Measurements from ENCODE around the gene XYLT2.
"Not testable (repeated sequence)": the region's sequence is repeated elsewhere in the genome, so short reads cannot be mapped to it uniquely, and the experiment has no call there.

Gene XYLT2

GRCh38 chr17:50312308-50312707 lies 33.6 kb upstream of the XYLT2 start:
- TF ChIP-seq CTCF (conservative IDR thresholded peaks at IDR 0.05) (no peak), ZFX (IDR thresholded peaks at IDR 0.05) (no peak)
- H3K27ac ChIP-seq, result no peak overlapping the region

GRCh38 chr17:50314456-50315011 lies 31.4 kb upstream of the XYLT2 start:
- no peak overlapping the region for H3K27ac ChIP-seq
- no peak for TF ChIP-seq ZFX (IDR thresholded peaks at IDR 0.05)
- TF ChIP-seq CTCF (conservative IDR thresholded peaks at IDR 0.05), result no peak

- no peak for TF ChIP-seq CTCF (conservative IDR thresholded peaks at IDR 0.05)
- TF ChIP-seq ZFX (IDR thresholded peaks at IDR 0.05), result no peak
- H3K27ac ChIP-seq, result no peak overlapping the region
These were observed 29.8 kb upstream of the XYLT2 start for GRCh38 chr17:50316016-50316587.

- H3K27ac ChIP-seq, result not testable (repeated sequence)
These were observed 29.3 kb upstream of the XYLT2 start for GRCh38 chr17:50316660-50317059.

GRCh38 chr17:50317121-50317520 lies 28.8 kb upstream of the XYLT2 start:
- no peak for TF ChIP-seq ZFX (IDR thresholded peaks at IDR 0.05)
- no peak for TF ChIP-seq CTCF (conservative IDR thresholded peaks at IDR 0.05)

GRCh38 chr17:50318501-50319285 lies 27.2 kb upstream of the XYLT2 start:
- TF ChIP-seq CTCF (conservative IDR thresholded peaks at IDR 0.05), result no peak
- no peak overlapping the region for H3K27ac ChIP-seq

More at GRCh38 chr17:50317121-50317520, 28.8 kb upstream of the XYLT2 start:
- no peak overlapping the region for H3K27ac ChIP-seq

GRCh38 chr17:50319306-50320004 lies 26.5 kb upstream of the XYLT2 start:
- no peak overlapping the region for H3K27ac ChIP-seq
- no peak for TF ChIP-seq CTCF (conservative IDR thresholded peaks at IDR 0.05)

Data from C4-2B (cell line).